Heart left ventricle (tissue), 16 donors: ENCODE measurements around the gene TMEM203. TPM values are rescaled to one million over a fixed set of nuclear protein-coding genes. Genes with fewer than 3 reads are reported as not detected.

Experiments
- ATAC-seq, 4 donors: fragments of 200-7000 bp; cut with Tn5 transposase; one replicate each; pipeline ENCODE4 v1.9.1; 2020 to 2022; ENCODE audit warnings: moderate library complexity in 4 of 4, mild to moderate bottlenecking in 3 of 4, moderate number of reproducible peaks in 1 of 4
- DNase-seq, 5 donors: peaks; one replicate each; pipeline ENCODE4 v3.0.0-alpha.2; 2020
- H3K27ac ChIP-seq, 12 donors: fragments of 200-600 bp; sonication (generic) in 4 of 12; one replicate each; pipeline versions ENCODE4 v1.5.0 to v1.8.0; 2016 to 2022; ENCODE audit warnings: mild to moderate bottlenecking in 2 of 12
- H3K27me3 ChIP-seq, 9 donors: fragments of 200-600 bp; sonication (generic) in 2 of 9; one replicate each; pipeline versions ENCODE4 v1.5.1 to v1.8.0; 2016 to 2022; ENCODE audit warnings: mild to moderate bottlenecking in 3 of 9
- H3K36me3 ChIP-seq, 9 donors: fragments of 200-600 bp; sonication (generic) in 2 of 9; one replicate each; pipeline versions ENCODE4 v1.5.0 to v1.8.0; 2018 to 2022; ENCODE audit warnings: mild to moderate bottlenecking in 2 of 9
- H3K4me1 ChIP-seq, 12 donors: fragments of 200-600 bp; sonication (generic) in 4 of 12; one replicate each; pipeline versions ENCODE4 v1.5.0 to v1.8.0; 2016 to 2022; ENCODE audit warnings: mild to moderate bottlenecking in 3 of 12
- H3K4me3 ChIP-seq, 12 donors: fragments of 200-600 bp; sonication (generic) in 4 of 12; one replicate each; pipeline versions ENCODE4 v1.5.0 to v1.8.0; 2017 to 2022; ENCODE audit warnings: mild to moderate bottlenecking in 9 of 12, moderate library complexity in 4 of 12
- H3K9me3 ChIP-seq, 12 donors: fragments of 200-600 bp; sonication (generic) in 4 of 12; one replicate each; pipeline versions ENCODE4 v1.5.0 to v1.8.0; 2016 to 2022; ENCODE audit warnings: mild to moderate bottlenecking in 1 of 12
- CTCF ChIP-seq, 12 donors: fragments of 200-600 bp; sonication (generic) in 4 of 12; IDR thresholded peaks; one replicate each; pipeline versions ENCODE4 v1.5.0 to v1.8.0; 2018 to 2022; ENCODE audit warnings: antibody characterized with exemption in 12 of 12, mild to moderate bottlenecking in 5 of 12
- POLR2A ChIP-seq, 2 donors: fragments of 450-650 bp; IDR thresholded peaks; one replicate each; pipeline ENCODE4 v1.6.1; 2017; ENCODE audit warnings: antibody characterized with exemption in 2 of 2, mild to moderate bottlenecking in 2 of 2, moderate library complexity in 2 of 2
- WGBS, 4 donors: extraction: QIAGEN DNeasy Blood & Tissue Kit in 2 of 4; methylation state at CpG; one replicate each; pipeline versions ENCODE4 v1.1.5 to v1.1.7; 2013 to 2018; 5-methylcytosine and 5-hydroxymethylcytosine counted together
- intact Hi-C, 10 donors: fragments of 100-400 bp; cut with DNase I; formaldehyde crosslinking; loops; one replicate each; pipeline versions ENCODE4 v1.11.1 to v1.14.2; 2022
- polyA plus RNA-seq, 2 donors: library from polyadenylated mRNA; stranded (reverse); fragments of 200-250 nt; gene quantifications; one replicate each; pipeline ENCODE4 v1.2.3, GENCODE V29; 2013
- total RNA-seq, 9 donors: library from RNA; depleted of rRNA in 2 of 9; stranded (reverse); fragments of >200 nt in 2 of 9; fragmentation: NEBNext Ultra II Directional in 3 of 9; extraction: Animal tissue kit (Norgen Biotek cat#: 25700) in 3 of 9; gene quantifications; one replicate each; pipeline versions ENCODE4 v1.1.0 to v1.2.4, GENCODE V29; 2016 to 2023
- donor health status: ischemic (EF 13 %, LVEDD 7.1; RV severe dilation, severe dysfunction).
- donor health status: healthy with polysubstance abuse.
- donor health status: DM: no; HTN: yes; CAD: no.
- donor health status: DM: no; HTN: no; CAD: no.
- donor health status: ischemic (EF 25% LVEDD 6.9; RV normal size, moderate dysfunction).
- donor health status: ischemic (EF 25% LVEDD 5.7; RV mildly dilated, moderate dysfunction).
- donor health status: healthy.
- donor health status: DM: yes; HTN: yes; CAD: no.
- donor health status: ischemic (EF 35%, LVEDD 5.7; RV mildly dilated, moderate dysfunction).
- donor health status: nonischemic (EF 11% LVEDD 7.7; RV severe dilation, severe dysfunction).
- donor health status: DM: yes; HTN: yes; CAD: no.
- donor health status: PGD.
- donor health status: ischemic (EF 29% LVEDD 5.4; RV normal size, mild dysfunction).
- donor health status: nonischemic (EF 23%, LVEDD 6.1; RV moderate dilation, normal function).

TMEM203 gene
- total and polyA plus RNA-seq, 11 donors = 30.8 to 52.0 (median 42.1) TPM

DNA sequence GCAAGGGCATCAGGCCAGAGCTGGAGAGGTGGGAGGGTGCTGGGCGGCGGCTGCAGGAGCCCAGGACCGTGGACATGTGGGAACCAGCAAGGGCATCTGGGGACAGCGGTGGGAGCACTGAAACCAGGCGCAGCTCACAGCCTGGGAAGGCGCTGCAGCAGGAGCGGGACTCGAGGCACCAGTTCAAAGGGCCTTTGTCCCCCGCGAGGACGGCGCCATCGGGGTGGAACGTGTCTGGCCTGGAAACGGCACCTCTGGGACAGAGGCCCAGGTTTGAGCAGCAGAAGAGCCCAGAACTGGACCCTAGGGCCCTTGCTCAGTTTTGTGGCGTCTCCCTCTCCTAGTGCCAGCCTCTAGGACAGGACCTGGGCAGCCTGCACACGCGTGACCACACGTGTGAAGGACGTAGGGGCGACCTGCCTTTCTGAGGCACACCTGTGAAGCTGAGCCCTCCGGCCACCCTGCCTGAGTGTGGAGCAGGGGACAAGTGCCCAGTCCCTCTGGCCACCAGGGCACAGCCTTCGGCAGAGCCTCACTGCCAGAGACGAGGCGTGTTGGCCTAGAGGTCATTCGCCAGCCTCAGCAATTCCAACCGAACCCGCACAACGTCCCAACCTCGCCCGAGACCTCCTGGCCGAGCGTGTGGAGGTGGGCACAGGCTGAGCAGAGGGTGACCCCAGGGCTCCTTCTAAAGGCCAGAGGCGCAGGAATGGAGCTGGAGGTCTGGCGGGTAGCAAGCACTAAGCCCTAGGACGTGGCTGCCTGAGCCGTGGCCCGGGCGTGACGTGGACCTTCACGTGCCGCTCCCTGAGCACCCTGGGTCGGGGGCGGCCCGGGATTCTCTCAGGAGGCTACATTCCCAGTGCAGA is 31.4 kb downstream of the TMEM203 start:
- 78 to 84% (median 83%) methylated on average over 41 to 45 of the region's 45 CpGs for WGBS, 4 donors
- intact Hi-C loops = no loop called here
- H3K36me3 ChIP-seq = peaks cover 0 to 22% (median 14%) of the 10 kb centered on the region in 9 donors
- peaks cover 0 to 15% (median 7%) of the 10 kb centered on the region in 12 donors for H3K4me1 ChIP-seq
- no peak overlapping the region for H3K27ac ChIP-seq
- no peak overlapping the region for H3K4me3 ChIP-seq
- peaks cover 5 to 36% (median 15%) of the 10 kb centered on the region in 9 donors for H3K27me3 ChIP-seq
- TF ChIP-seq CTCF (IDR thresholded peaks at IDR 0.05) (no peak), POLR2A (IDR thresholded peaks at IDR 0.05) (no peak)
- no peak for DNase-seq
- no peaks in the 10 kb centered on the region for H3K9me3 ChIP-seq
- no peak for ATAC-seq

- no peaks in the 10 kb centered on the region for H3K9me3 ChIP-seq
- peaks cover 9 to 45% (median 20%) of the 10 kb centered on the region in 9 donors for H3K27me3 ChIP-seq
- no peak overlapping the region for H3K27ac ChIP-seq
- ATAC-seq (no peak), DNase-seq (peak in 1 of 5 donors; percentile 23)
- peaks cover 0 to 13% (median 6%) of the 10 kb centered on the region in 9 donors for H3K36me3 ChIP-seq
- intact Hi-C loops = no loop called here
- 65 to 75% (median 69%) methylated on average over 10 to 21 of the region's 21 CpGs for WGBS, 4 donors
- TF ChIP-seq POLR2A (IDR thresholded peaks at IDR 0.05) (no peak), CTCF (IDR thresholded peaks at IDR 0.05) (no peak)
- H3K4me3 ChIP-seq = no peak overlapping the region
- H3K4me1 ChIP-seq = peaks cover 4 to 23% (median 13%) of the 10 kb centered on the region in 12 donors
Observed at GRCh38 chr9:137172901-137173795, 32.3 kb downstream of the TMEM203 start.

DNA sequence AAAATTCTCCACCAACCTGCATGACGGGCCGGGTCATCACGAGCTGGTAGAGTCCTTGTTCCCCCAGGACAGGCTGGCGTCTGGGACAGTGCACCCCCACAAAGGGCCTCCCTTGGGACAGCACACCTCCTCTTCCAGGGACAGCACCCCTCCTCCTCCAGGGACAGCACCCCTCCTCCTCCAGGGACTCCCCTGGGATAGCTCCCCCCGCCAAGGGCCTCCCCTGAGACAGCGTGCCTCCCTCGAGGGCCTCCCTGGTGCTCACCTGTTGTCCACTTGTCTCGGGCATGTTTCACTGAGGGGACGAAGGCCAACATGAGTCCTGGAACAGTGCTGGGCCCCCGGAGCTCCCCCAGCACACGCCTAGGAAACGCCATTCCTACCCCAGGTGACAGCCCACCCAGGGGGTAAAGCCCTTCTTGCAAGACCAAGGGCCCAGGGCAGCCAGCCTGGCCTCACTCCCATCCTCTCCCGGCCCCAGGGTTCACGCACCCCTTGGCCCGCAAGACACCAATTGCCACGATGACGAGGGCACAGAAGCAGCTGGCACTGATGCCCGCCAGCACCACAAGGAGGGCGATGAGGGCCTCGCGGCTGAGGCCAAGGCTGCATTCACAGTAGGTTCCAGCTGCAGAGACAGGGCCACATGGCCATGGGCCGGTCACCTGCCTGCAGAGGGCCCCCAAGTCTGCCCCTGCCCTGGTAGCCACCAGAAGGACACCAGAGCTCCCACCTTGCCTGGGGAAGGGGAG is 34.1 kb downstream of the TMEM203 start:
- intact Hi-C loops = no loop called here
- Histone ChIP-seq H3K4me1 (peaks cover 6 to 35% (median 20%) of the 10 kb centered on the region in 12 donors), H3K27me3 (peaks cover 28 to 63% (median 38%) of the 10 kb centered on the region in 9 donors), H3K4me3 (no peak overlapping the region), H3K9me3 (no peaks in the 10 kb centered on the region), H3K36me3 (no peaks in the 10 kb centered on the region), H3K27ac (no peak overlapping the region)
- 80 to 87% (median 81%) methylated on average over 11 to 22 of the region's 22 CpGs for WGBS, 4 donors
- ATAC-seq (no peak), DNase-seq (no peak)
- TF ChIP-seq CTCF (IDR thresholded peaks at IDR 0.05) = no peak
- no peak for TF ChIP-seq POLR2A (IDR thresholded peaks at IDR 0.05)
